HG02678 (cell line): Measurements from ENCODE around the gene LSMEM2.

Source experiments
- ATAC-seq: cut with Tn5 transposase; IDR thresholded peaks from one replicate; pipeline ENCODE4 v1.9.1; 2021; ENCODE audit warnings: mild to moderate bottlenecking, moderate library complexity; ENCODE audit not compliant: unreplicated experiment

The LSMEM2 gene

GRCh38 chr3:50336452-50337174 is 57.7 kb downstream of the LSMEM2 start:
- ATAC-seq = peak; percentile 30

- ATAC-seq = peak; percentile 72
Measured at GRCh38 chr3:50337175-50337861, 58.4 kb downstream of the LSMEM2 start.
